HCT116 (cell line): ENCODE results near the gene SMTN.
A peak's percentile ranks its signal among the peaks of the same experiment; 100 is the strongest.

ENCODE experiments used
- CTCF ChIP-seq, 3 experiments: fragments of 200-600 bp in 1 of 3; sonication (generic) in 1 of 3; IDR thresholded peaks in 2 of 3; conservative IDR thresholded peaks in 1 of 3; 2 replicates each; pipeline ENCODE4 v1.5.1; 2012 to 2017; ENCODE audit warnings: low read depth in 2 of 3, low read length in 2 of 3, antibody characterized with exemption in 1 of 3, borderline replicate concordance in 1 of 3, control low read depth in 1 of 3, mild to moderate bottlenecking in 1 of 3, mixed read lengths in 1 of 3, mixed run types in 1 of 3, moderate library complexity in 1 of 3; ENCODE audit not compliant: insufficient read depth in 1 of 3
- EZH2 ChIP-seq: fragments of 200-600 bp; sonication (generic); IDR thresholded peaks from 2 replicates; pipeline ENCODE4 v1.6.1; 2017; ENCODE audit warnings: antibody characterized with exemption, mixed run types
- JUND ChIP-seq: IDR thresholded peaks from 2 replicates; pipeline ENCODE4 v1.6.1; 2012
- POLR2AphosphoS5 ChIP-seq: IDR thresholded peaks from 2 replicates; pipeline ENCODE4 v1.6.1; 2011; ENCODE audit warnings: mild to moderate bottlenecking, low read depth, low read length, moderate library complexity
- SIN3A ChIP-seq: IDR thresholded peaks from 2 replicates; pipeline ENCODE4 v1.6.1; 2012; ENCODE audit warnings: low read depth
- SP1 ChIP-seq: IDR thresholded peaks from 2 replicates; pipeline ENCODE4 v1.6.1; 2012; ENCODE audit warnings: low read depth
- TCF7L2 ChIP-seq: IDR thresholded peaks from 2 replicates; pipeline ENCODE4 v1.7.0; 2011; ENCODE audit warnings: borderline replicate concordance, inconsistent platforms; ENCODE audit not compliant: insufficient read depth, insufficient read length; ENCODE audit errors: extremely low read depth
- YY1 ChIP-seq: IDR thresholded peaks from 2 replicates; pipeline ENCODE4 v1.6.1; 2011; ENCODE audit warnings: low read length, low read depth, moderate library complexity, mild to moderate bottlenecking; ENCODE audit not compliant: insufficient replicate concordance; ENCODE audit errors: extremely low read depth
- ZNF274 ChIP-seq: fragments of 200-500 bp; sonication (Bioruptor generic); IDR thresholded peaks from 2 replicates; pipeline ENCODE4 v1.6.1; 2014; ENCODE audit warnings: mild to moderate bottlenecking, low read depth, low read length, inconsistent platforms
- TF ChIP-seq, protein P1 (sequence below): IDR thresholded peaks from 2 replicates; pipeline ENCODE4 v1.6.1; 2012; ENCODE audit warnings: low read depth

DNA sequence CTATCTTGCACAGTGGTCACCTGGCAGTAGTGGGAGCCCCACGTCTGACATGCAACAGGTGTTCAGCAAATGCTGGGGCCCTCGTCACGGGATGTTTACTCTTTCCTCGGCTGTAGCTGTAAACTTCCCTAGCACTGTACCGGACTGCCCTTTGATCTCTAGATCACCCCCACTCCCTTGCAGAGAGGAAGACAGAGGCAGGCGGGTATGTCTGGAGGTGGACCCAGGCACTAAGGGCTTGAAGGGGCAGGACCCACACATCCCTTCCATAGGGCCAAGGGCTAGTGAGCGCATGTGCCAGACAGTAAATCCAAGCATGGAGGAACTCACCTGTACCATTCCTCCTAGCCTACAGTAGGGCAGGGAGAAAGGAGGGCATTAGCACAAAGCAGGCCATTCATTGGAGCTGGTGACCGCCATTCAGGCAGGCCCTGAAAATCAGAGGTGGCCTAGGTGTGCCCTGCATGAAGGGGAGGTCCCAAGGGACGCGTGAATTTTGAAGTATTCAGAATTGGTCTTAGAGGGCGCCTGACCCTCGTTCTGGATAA lies 1.9 kb upstream of the SMTN start:
- no peak for TF ChIP-seq CTCF (IDR thresholded peaks at IDR 0.05 in 2 of 3, conservative IDR thresholded peaks at IDR 0.05 in 1 of 3; ENCODE audit: borderline replicate concordance in 1 of 3, insufficient read depth in 1 of 3, low read depth in 2 of 3, low read length in 2 of 3)
- TF ChIP-seq EZH2: no peak
- TF ChIP-seq, protein P1, sequence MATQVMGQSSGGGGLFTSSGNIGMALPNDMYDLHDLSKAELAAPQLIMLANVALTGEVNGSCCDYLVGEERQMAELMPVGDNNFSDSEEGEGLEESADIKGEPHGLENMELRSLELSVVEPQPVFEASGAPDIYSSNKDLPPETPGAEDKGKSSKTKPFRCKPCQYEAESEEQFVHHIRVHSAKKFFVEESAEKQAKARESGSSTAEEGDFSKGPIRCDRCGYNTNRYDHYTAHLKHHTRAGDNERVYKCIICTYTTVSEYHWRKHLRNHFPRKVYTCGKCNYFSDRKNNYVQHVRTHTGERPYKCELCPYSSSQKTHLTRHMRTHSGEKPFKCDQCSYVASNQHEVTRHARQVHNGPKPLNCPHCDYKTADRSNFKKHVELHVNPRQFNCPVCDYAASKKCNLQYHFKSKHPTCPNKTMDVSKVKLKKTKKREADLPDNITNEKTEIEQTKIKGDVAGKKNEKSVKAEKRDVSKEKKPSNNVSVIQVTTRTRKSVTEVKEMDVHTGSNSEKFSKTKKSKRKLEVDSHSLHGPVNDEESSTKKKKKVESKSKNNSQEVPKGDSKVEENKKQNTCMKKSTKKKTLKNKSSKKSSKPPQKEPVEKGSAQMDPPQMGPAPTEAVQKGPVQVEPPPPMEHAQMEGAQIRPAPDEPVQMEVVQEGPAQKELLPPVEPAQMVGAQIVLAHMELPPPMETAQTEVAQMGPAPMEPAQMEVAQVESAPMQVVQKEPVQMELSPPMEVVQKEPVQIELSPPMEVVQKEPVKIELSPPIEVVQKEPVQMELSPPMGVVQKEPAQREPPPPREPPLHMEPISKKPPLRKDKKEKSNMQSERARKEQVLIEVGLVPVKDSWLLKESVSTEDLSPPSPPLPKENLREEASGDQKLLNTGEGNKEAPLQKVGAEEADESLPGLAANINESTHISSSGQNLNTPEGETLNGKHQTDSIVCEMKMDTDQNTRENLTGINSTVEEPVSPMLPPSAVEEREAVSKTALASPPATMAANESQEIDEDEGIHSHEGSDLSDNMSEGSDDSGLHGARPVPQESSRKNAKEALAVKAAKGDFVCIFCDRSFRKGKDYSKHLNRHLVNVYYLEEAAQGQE: no peak
- no peak for TF ChIP-seq ZNF274
- TF ChIP-seq JUND: no peak
- TF ChIP-seq SIN3A: no peak
- TF ChIP-seq SP1: no peak
- TF ChIP-seq POLR2AphosphoS5: no peak
- no peak for TF ChIP-seq YY1
- peak; percentile 40 for TF ChIP-seq TCF7L2
